CD4-positive, alpha-beta memory T cell (primary cell): ENCODE measurements around the gene PCMT1. TPM values are rescaled to one million over a fixed set of nuclear protein-coding genes. Genes with fewer than 3 reads are reported as not detected.
A peak's percentile ranks its signal among the peaks of the same experiment; 100 is the strongest.

Experiments
- CTCF ChIA-PET: fragments of 350-600 bp; sonication (Branson Sonifier 250); formaldehyde crosslinking; loops from one replicate; lab custom pipeline; 2021; ENCODE audit warnings: inconsistent platforms; ENCODE audit not compliant: partially characterized antibody; lab: Charles Lee
- POLR2A ChIA-PET: fragments of 350-600 bp; sonication (Branson Sonifier 250); formaldehyde crosslinking; loops from one replicate; lab custom pipeline; 2021; ENCODE audit not compliant: partially characterized antibody; lab: Charles Lee
- DNase-seq, 5 donors: peaks; one replicate each; pipeline versions ENCODE4 v3.0.0 to v3.0.0-alpha.2; 2020 to 2022; ENCODE audit warnings: mixed read lengths in 1 of 5
- H3K27ac ChIP-seq: one replicate; pipeline ENCODE4 v1.7.0; 2013; ENCODE audit warnings: low read depth, low read length
- H3K27me3 ChIP-seq: 2 replicates; pipeline ENCODE4 v1.7.0; 2013; ENCODE audit warnings: mild to moderate bottlenecking, low read length, moderate library complexity; ENCODE audit not compliant: insufficient read depth
- H3K36me3 ChIP-seq: 2 replicates; pipeline ENCODE4 v1.7.0; 2013; ENCODE audit warnings: mild to moderate bottlenecking, low read length, moderate library complexity; ENCODE audit not compliant: insufficient read depth
- H3K4me1 ChIP-seq: 2 replicates; pipeline ENCODE4 v1.7.0; 2013; ENCODE audit warnings: mild to moderate bottlenecking, low read length, moderate library complexity; ENCODE audit not compliant: insufficient read depth
- H3K4me3 ChIP-seq, 2 donors: one replicate each; pipeline ENCODE4 v1.7.0; 2013; ENCODE audit warnings: low read length in 2 of 2, mild to moderate bottlenecking in 1 of 2
- H3K9me3 ChIP-seq, 2 donors: one replicate each; pipeline ENCODE4 v1.7.0; 2013; ENCODE audit warnings: low read length in 2 of 2, control low read depth in 1 of 2; ENCODE audit not compliant: control insufficient read depth in 1 of 2
- H3K27ac Mint-ChIP-seq, 7 donors: one replicate each; pipeline ENCODE4 v1.8.0; 2020 to 2021; ENCODE audit warnings: mixed read lengths in 7 of 7, mild to moderate bottlenecking in 6 of 7, inconsistent platforms in 3 of 7, moderate library complexity in 3 of 7
- H3K27me3 Mint-ChIP-seq, 2 donors: one replicate each; pipeline ENCODE4 v1.8.0; 2020 to 2021; ENCODE audit warnings: mixed read lengths in 2 of 2
- H3K36me3 Mint-ChIP-seq, 2 donors: one replicate each; pipeline ENCODE4 v1.8.0; 2020 to 2021; ENCODE audit warnings: mixed read lengths in 2 of 2, inconsistent platforms in 1 of 2, mild to moderate bottlenecking in 1 of 2
- H3K4me1 Mint-ChIP-seq, 4 donors: one replicate each; pipeline ENCODE4 v1.8.0; 2020 to 2021; ENCODE audit warnings: mixed read lengths in 4 of 4, mild to moderate bottlenecking in 1 of 4
- H3K4me3 Mint-ChIP-seq, 8 donors: one replicate each; pipeline ENCODE4 v1.8.0; 2020 to 2021; ENCODE audit warnings: mixed read lengths in 8 of 8, mild to moderate bottlenecking in 7 of 8, moderate library complexity in 6 of 8, inconsistent platforms in 3 of 8
- H3K9me3 Mint-ChIP-seq, 8 donors: one replicate each; pipeline ENCODE4 v1.8.0; 2020 to 2021; ENCODE audit warnings: mixed read lengths in 8 of 8, mild to moderate bottlenecking in 5 of 8, inconsistent platforms in 3 of 8, moderate library complexity in 1 of 8
- intact Hi-C: fragments of 100-400 bp; cut with micrococcal nuclease; formaldehyde crosslinking; loops from one replicate; pipeline ENCODE4 v1.15.1; 2023
- polyA plus RNA-seq, 2 donors: library from polyadenylated mRNA; unstranded; fragments of 300-500 nt; fragmentation: Illumina TruSeq; gene quantifications; one replicate each; pipeline ENCODE4 v1.2.3, GENCODE V29; 2021
- total RNA-seq, 2 experiments: library from RNA; stranded (reverse); gene quantifications; one replicate each; pipeline ENCODE4 v1.2.3, GENCODE V29; 2021

The PCMT1 gene
- total and polyA plus RNA-seq, 4 experiments from 2014 or later = 50.8 to 196 (median 100) TPM

- Histone ChIP-seq H3K4me1 (peaks cover 11% of the 10 kb centered on the region), H3K36me3 (peaks cover 8% of the 10 kb centered on the region), H3K9me3 (no peaks in the 10 kb centered on the region), H3K27me3 (no peaks in the 10 kb centered on the region), H3K4me3 (no peak overlapping the region), H3K27ac (no peak overlapping the region)
- Mint-ChIP-seq H3K36me3 (peaks cover 25 to 34% of the 10 kb centered on the region in 2 donors), H3K27ac (peak overlapping the region in 6 of 7 donors; percentile 11 to 86 (median 82)), H3K4me1 (peaks cover 5 to 8% (median 6%) of the 10 kb centered on the region in 4 donors), H3K4me3 (no peak overlapping the region), H3K27me3 (no peaks in the 10 kb centered on the region), H3K9me3 (no peaks in the 10 kb centered on the region)
- ChIA-PET CTCF (no interaction called here), POLR2A (no interaction called here)
- intact Hi-C loops = no loop called here
- DNase-seq = no peak
Observed at GRCh38 chr6:149806127-149806526, 56.6 kb downstream of the PCMT1 start.

- no peaks in the 10 kb centered on the region for H3K9me3 Mint-ChIP-seq
- H3K36me3 ChIP-seq = peaks cover 4% of the 10 kb centered on the region
- H3K27me3 ChIP-seq = no peaks in the 10 kb centered on the region
- CTCF ChIA-PET = interaction anchor here (1.4 kb wide), 1 partner anchor 26 kb away, joined by 3 read pairs; no protein-coding TSS in a partner anchor
- H3K4me1 ChIP-seq = peaks cover 11% of the 10 kb centered on the region
- POLR2A ChIA-PET = no interaction called here
- H3K4me1 Mint-ChIP-seq = peaks cover 5 to 12% (median 8%) of the 10 kb centered on the region in 4 donors
- no peak overlapping the region for H3K4me3 Mint-ChIP-seq
- intact Hi-C loops = no loop called here
- peaks cover 22 to 23% of the 10 kb centered on the region in 2 donors for H3K36me3 Mint-ChIP-seq
- H3K4me3 ChIP-seq = no peak overlapping the region
- no peaks in the 10 kb centered on the region for H3K9me3 ChIP-seq
- DNase-seq = no peak
- peak overlapping the region in 3 of 7 donors; percentile 42 to 77 (median 64) for H3K27ac Mint-ChIP-seq
- no peak overlapping the region for H3K27ac ChIP-seq
- H3K27me3 Mint-ChIP-seq = no peaks in the 10 kb centered on the region
Observed at GRCh38 chr6:149809798-149810197, 60.3 kb downstream of the PCMT1 start.

GRCh38 chr6:149813351-149813750, 63.8 kb downstream of the PCMT1 start:
- Histone ChIP-seq H3K27ac (no peak overlapping the region), H3K4me3 (no peak overlapping the region), H3K36me3 (peaks cover 4% of the 10 kb centered on the region), H3K9me3 (no peaks in the 10 kb centered on the region), H3K4me1 (peaks cover 5% of the 10 kb centered on the region), H3K27me3 (no peaks in the 10 kb centered on the region)
- no peak for DNase-seq
- Mint-ChIP-seq H3K4me3 (no peak overlapping the region), H3K36me3 (peaks cover 20 to 26% of the 10 kb centered on the region in 2 donors), H3K4me1 (peaks cover 0 to 7% (median 3%) of the 10 kb centered on the region in 4 donors), H3K27me3 (no peaks in the 10 kb centered on the region), H3K9me3 (no peaks in the 10 kb centered on the region), H3K27ac (peak overlapping the region in 1 of 7 donors; percentile 8)
- intact Hi-C loops = no loop called here
- POLR2A ChIA-PET = no interaction called here
- CTCF ChIA-PET = no interaction called here

GRCh38 chr6:149815788-149816187, 66.2 kb downstream of the PCMT1 start:
- Histone ChIP-seq H3K9me3 (no peaks in the 10 kb centered on the region), H3K27me3 (no peaks in the 10 kb centered on the region), H3K27ac (no peak overlapping the region), H3K4me3 (no peak overlapping the region), H3K4me1 (peaks cover 2% of the 10 kb centered on the region), H3K36me3 (peaks cover 4% of the 10 kb centered on the region)
- Mint-ChIP-seq H3K27ac (peak overlapping the region in 4 of 7 donors; percentile 6 to 49 (median 34)), H3K4me1 (peaks cover 0 to 7% (median 3%) of the 10 kb centered on the region in 4 donors), H3K4me3 (no peak overlapping the region), H3K9me3 (no peaks in the 10 kb centered on the region), H3K36me3 (peaks cover 10 to 15% of the 10 kb centered on the region in 2 donors), H3K27me3 (no peaks in the 10 kb centered on the region)
- intact Hi-C loops = no loop called here
- ChIA-PET POLR2A (no interaction called here), CTCF (interaction anchor here (0.6 to 1.9 kb wide), 4 partner anchors 14 to 114 kb away, joined by 3 to 6 read pairs (median 3); no protein-coding TSS in a partner anchor)
- DNase-seq = no peak

- POLR2A ChIA-PET = no interaction called here
- DNase-seq = no peak
- Mint-ChIP-seq H3K9me3 (no peaks in the 10 kb centered on the region), H3K27me3 (peaks cover 0 to 1% of the 10 kb centered on the region in 2 donors), H3K4me1 (peaks cover 0 to 1% (median 0%) of the 10 kb centered on the region in 4 donors), H3K27ac (no peak overlapping the region), H3K36me3 (peaks cover 2 to 4% of the 10 kb centered on the region in 2 donors), H3K4me3 (no peak overlapping the region)
- intact Hi-C loops = no loop called here
- H3K27me3 ChIP-seq = no peaks in the 10 kb centered on the region
- no peak overlapping the region for H3K4me3 ChIP-seq
- no peaks in the 10 kb centered on the region for H3K36me3 ChIP-seq
- H3K4me1 ChIP-seq = no peaks in the 10 kb centered on the region
- H3K27ac ChIP-seq = no peak overlapping the region
- no peaks in the 10 kb centered on the region for H3K9me3 ChIP-seq
- CTCF ChIA-PET = interaction anchor here (1.2 to 2.2 kb wide), 3 partner anchors 8 to 15 kb away, joined by 3 to 9 read pairs (median 4); no protein-coding TSS in a partner anchor
Observed at GRCh38 chr6:149820506-149820905, 71.0 kb downstream of the PCMT1 start.

GRCh38 chr6:149821492-149821891, 72.0 kb downstream of the PCMT1 start:
- H3K4me1 ChIP-seq = no peaks in the 10 kb centered on the region
- no peaks in the 10 kb centered on the region for H3K36me3 ChIP-seq
- peaks cover 0 to 1% of the 10 kb centered on the region in 2 donors for H3K27me3 Mint-ChIP-seq
- H3K9me3 ChIP-seq = no peaks in the 10 kb centered on the region
- POLR2A ChIA-PET = no interaction called here
- H3K4me3 Mint-ChIP-seq = no peak overlapping the region
- peaks cover 0 to 1% (median 0%) of the 10 kb centered on the region in 4 donors for H3K4me1 Mint-ChIP-seq
- no peaks in the 10 kb centered on the region for H3K27me3 ChIP-seq
- no peak overlapping the region for H3K27ac Mint-ChIP-seq
- H3K9me3 Mint-ChIP-seq = no peaks in the 10 kb centered on the region
- H3K36me3 Mint-ChIP-seq = no peaks in the 10 kb centered on the region
- CTCF ChIA-PET = interaction anchor here (0.9 to 1.2 kb wide), 2 partner anchors 11 to 19 kb away, joined by 4 to 5 read pairs; no protein-coding TSS in a partner anchor
- no peak for DNase-seq
- no peak overlapping the region for H3K27ac ChIP-seq
- no peak overlapping the region for H3K4me3 ChIP-seq
- intact Hi-C loops = no loop called here

GRCh38 chr6:149823013-149823412, 73.5 kb downstream of the PCMT1 start:
- Mint-ChIP-seq H3K4me1 (peaks cover 0 to 1% (median 0%) of the 10 kb centered on the region in 4 donors), H3K36me3 (no peaks in the 10 kb centered on the region), H3K4me3 (no peak overlapping the region), H3K27ac (no peak overlapping the region), H3K9me3 (no peaks in the 10 kb centered on the region), H3K27me3 (peaks cover 0 to 1% of the 10 kb centered on the region in 2 donors)
- Histone ChIP-seq H3K27ac (no peak overlapping the region), H3K4me1 (no peaks in the 10 kb centered on the region), H3K4me3 (no peak overlapping the region), H3K9me3 (no peaks in the 10 kb centered on the region), H3K36me3 (no peaks in the 10 kb centered on the region), H3K27me3 (no peaks in the 10 kb centered on the region)
- intact Hi-C loops = no loop called here
- CTCF ChIA-PET = interaction anchor here (1.2 to 2.8 kb wide), 2 partner anchors 13 to 195 kb away, joined by 4 to 11 read pairs; no protein-coding TSS in a partner anchor
- DNase-seq = no peak
- POLR2A ChIA-PET = no interaction called here
